GM18868 (cell line): ENCODE data around the gene OR52H1.

ENCODE experiments used
- ATAC-seq: cut with Tn5 transposase; IDR thresholded peaks from one replicate; pipeline ENCODE4 v1.9.1; 2021; ENCODE audit warnings: mild to moderate bottlenecking, moderate library complexity; ENCODE audit not compliant: unreplicated experiment

Gene OR52H1

GRCh38 chr11:5534046-5534445, 14.3 kb downstream of the OR52H1 start:
- ATAC-seq, result no peak

- no peak for ATAC-seq
These were observed 17.1 kb downstream of the OR52H1 start for GRCh38 chr11:5531053-5531831.

- no peak for ATAC-seq
These were observed 19.8 kb downstream of the OR52H1 start for GRCh38 chr11:5528495-5528894.

- no peak for ATAC-seq
These were observed 20.6 kb downstream of the OR52H1 start for GRCh38 chr11:5527716-5528115.

GRCh38 chr11:5524756-5525155, 23.6 kb downstream of the OR52H1 start:
- ATAC-seq, result no peak

- ATAC-seq, result no peak
These were observed 26.0 kb downstream of the OR52H1 start for GRCh38 chr11:5522308-5522707.

- no peak for ATAC-seq
These were observed 26.8 kb downstream of the OR52H1 start for GRCh38 chr11:5521540-5521939.

- ATAC-seq, result no peak
These were observed 31.7 kb downstream of the OR52H1 start, which contains the start of gene UBQLNL for GRCh38 chr11:5516599-5516998. TSS of gene UBQLNL (minus strand) at chr11:5516699. CDS start at chr11:5516441, 258 bp downstream.

GRCh38 chr11:5514841-5515240, 33.5 kb downstream of the OR52H1 start:
- ATAC-seq, result no peak

- no peak for ATAC-seq
These were observed 38.5 kb downstream of the OR52H1 start, which contains the start of gene UBQLN3 for GRCh38 chr11:5509803-5510202. TSS of gene UBQLN3 (minus strand) at chr11:5509957. CDS start at chr11:5509558, 399 bp downstream.

- ATAC-seq, result no peak
These were observed 39.7 kb downstream of the OR52H1 start for GRCh38 chr11:5508605-5509004.

GRCh38 chr11:5507933-5508305, 40.4 kb downstream of the OR52H1 start:
- no peak for ATAC-seq

- ATAC-seq, result no peak
These were observed 41.0 kb downstream of the OR52H1 start for GRCh38 chr11:5507177-5507932.

GRCh38 chr11:5505363-5506048, 42.8 kb downstream of the OR52H1 start:
- no peak for ATAC-seq

- no peak for ATAC-seq
These were observed 43.9 kb downstream of the OR52H1 start for GRCh38 chr11:5504403-5504921.

- no peak for ATAC-seq
These were observed 47.9 kb downstream of the OR52H1 start for GRCh38 chr11:5500393-5500801.

- no peak for ATAC-seq
These were observed 48.7 kb downstream of the OR52H1 start for GRCh38 chr11:5499671-5500070.
